TTC549 (cell line): ENCODE results near the gene C14orf180.
"Not testable (repeated sequence)": the region's sequence is repeated elsewhere in the genome, so short reads cannot be mapped to it uniquely, and the experiment has no call there.

Experiments
- FAIRE-seq: peaks from 2 replicates; lab custom pipeline; 2012; peaks lifted over from hg19 to GRCh38; lab: Jason Lieb, UNC

C14orf180 gene

DNA sequence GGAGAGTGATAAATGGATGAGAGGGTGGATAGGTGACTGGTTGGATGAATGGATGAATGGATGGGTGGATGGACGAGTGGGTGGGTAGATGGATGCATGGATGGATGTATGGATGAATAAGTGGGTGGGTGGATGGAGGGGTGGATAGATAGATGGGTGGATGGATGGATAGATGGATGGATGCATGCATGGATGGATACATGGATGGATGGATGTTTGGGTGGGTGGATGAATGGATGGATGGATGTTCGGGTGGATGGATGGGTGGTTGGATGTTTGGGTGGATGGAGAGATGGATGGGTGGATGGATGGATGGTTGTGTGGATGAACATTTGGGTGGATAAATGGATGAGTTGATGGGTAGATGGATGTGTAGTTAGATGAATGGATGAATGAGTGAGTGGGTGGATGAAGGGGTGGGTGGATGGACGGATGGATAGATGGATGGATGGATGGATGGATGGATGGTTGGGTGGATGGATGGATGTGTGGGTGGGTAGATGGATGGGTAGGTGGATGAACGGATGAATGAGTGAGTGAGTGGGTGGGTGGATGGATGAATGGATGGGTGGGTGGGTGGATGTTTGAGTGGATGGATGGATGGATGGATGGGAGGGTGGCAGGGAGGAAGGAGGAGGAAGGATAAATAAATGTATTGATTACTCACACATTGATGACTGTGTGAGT, 34.7 kb downstream of the C14orf180 start:
- no peak for FAIRE-seq

DNA sequence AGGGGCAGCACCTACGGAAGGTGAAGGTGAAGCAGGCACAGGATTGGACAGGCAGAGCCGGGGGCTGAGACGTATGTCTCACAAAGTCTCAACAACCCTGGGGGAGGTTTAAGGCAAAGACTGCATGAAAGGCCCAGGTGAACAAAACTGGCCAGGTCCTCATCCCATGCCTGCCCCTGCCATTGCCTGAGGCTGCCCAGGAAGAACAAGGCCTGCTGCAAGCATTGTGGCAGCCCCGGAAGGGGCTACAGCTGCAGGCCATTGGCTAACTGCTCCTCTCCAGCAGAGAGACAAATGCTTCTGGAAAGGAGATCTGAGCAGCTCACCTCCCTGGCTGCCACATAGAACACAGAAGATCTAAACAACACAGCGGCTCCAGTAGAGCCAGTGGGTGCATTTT, 45.4 kb downstream of the C14orf180 start:
- FAIRE-seq: no peak

DNA sequence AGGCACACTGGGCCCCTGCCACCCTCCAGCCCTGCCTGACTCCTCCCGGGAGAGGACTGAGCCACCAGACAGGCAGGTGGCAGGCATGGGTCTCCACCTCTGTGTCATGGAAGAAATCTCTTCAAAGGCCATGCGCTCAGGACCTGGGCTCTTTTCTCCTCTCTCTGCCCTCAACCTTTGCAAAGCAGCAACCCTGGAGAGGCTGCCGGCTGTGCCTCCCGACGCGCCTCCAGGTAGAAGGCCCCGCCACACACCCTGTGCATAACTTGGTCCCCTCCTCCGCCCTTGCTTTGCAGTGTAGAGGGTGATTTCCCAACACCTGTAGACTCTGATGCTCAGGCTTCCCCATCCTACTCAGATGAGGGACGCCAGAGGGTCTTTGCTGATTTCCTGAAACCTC, 53.2 kb downstream of the C14orf180 start:
- no peak for FAIRE-seq

DNA sequence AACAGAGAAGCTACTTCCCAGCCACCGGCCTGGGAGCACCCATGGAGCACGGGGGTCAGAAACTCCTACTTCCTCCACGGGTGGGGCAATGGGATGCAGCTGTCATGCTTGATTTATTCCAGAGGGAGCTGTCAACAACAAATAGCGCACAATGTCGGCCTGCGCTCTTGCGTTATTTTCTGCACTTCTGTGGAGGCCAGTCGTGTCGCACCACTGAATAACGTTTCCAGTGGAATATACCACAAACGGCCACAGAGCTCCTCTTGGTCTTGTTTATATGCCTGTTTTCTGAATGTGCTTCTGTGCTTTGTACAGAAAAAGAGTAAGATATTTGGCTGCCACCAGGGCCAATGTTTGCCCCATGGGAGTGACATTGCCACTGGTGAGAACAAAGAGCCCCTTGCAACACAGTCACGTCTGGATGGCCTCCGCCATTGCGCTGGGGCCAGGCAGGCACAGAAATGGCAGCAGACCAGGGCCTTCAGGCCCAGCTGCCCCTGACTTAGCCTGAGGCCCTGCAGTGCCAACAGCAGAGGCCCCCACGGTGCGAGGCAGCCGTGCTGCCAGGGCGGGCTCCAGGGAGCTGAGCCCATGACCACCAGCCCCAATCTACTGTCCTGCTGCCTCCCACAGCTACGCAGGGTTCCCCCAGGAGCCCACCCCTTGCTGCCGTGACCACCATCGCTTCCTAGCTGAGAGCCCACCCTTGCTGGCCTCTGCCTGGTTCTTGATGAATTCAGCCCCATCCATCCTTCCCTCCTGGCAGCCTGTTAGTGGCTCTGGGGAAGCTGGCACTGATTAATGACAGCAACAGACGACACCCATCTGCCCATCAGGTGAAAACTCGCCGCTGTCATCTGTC, 53.9 kb downstream of the C14orf180 start:
- FAIRE-seq: no peak

DNA sequence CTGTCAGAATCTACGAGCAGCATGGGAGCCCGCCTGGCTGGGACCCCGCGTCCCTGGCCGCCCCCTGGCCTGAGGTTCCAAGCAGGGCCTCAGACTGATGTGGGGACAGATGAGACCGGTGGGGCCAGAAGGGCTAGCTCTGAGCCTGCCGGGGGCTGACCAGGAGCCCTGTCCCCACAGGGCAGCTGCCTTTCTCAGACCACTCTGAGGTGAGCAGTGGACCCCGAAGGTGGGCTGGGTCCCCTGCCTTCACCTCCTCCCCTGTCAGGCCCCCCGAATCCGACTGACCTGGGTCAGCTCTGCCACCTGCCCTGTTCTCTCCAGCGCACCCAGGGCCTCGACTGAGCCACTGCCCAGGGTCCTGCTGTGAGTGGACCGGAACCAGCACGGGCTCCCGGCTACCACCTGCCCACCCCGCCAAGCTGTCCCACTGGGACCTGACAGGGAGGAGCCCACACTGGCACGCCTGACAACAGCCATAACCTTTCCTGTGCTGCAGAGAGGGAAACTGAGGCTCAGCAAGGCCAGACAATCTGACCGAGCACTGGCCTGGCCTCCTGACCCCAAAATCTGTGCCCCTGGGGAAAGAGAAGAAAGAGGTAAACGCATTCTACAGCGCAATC, 54.7 kb downstream of the C14orf180 start:
- no peak for FAIRE-seq

DNA sequence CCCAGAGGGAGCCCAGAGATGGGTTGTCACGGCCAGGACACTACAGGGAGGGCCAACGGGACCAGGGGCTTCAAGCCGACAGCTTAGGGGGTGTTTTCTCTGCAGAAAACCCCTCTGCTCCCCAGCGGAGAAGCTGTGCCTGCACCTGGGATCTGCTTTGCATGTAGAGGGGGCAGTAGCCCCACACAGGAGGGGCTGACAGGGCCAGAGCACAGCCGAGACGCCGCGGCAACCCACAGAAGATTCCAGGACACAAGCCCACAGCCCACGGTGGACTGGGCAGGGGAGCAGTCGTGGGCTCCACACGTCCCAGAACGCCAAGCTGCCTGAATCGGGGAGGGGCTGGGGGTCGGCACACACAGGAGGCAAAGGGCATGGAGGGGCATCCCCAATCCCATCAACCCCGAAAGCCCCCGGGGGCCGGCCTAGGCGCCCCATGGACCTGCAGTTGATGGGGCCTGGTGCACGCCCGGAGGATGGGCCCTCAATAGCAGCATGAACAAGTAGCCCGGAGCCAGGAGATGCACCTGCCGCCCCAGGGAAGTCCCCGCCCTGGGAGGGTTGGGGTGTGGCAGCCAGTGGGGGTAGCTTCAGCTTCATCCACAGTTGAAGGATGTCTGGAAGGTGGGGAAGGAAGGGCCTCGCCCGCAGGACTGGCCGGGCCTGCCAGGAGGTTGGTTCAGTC, 55.5 kb downstream of the C14orf180 start:
- no peak for FAIRE-seq

DNA sequence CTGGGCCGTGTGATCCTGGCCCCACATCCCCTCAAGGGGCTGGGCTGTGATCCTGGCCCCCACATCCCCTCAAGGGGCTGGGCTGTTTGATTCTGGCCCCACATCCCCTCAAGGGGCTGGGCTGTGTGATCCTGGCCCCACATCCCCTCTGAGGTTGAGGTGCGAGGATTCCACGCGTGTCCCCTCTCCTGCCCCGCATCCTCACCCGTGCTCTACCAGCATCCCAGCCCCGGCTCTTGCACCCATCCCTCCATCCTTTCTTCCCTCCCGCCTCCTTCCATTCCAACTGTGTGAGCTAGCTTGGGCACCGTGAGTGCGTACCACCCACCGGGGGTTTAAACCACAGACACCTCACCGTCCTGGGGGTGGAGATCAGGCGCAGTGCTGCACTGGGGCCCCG, 56.2 kb downstream of the C14orf180 start:
- no peak for FAIRE-seq

DNA sequence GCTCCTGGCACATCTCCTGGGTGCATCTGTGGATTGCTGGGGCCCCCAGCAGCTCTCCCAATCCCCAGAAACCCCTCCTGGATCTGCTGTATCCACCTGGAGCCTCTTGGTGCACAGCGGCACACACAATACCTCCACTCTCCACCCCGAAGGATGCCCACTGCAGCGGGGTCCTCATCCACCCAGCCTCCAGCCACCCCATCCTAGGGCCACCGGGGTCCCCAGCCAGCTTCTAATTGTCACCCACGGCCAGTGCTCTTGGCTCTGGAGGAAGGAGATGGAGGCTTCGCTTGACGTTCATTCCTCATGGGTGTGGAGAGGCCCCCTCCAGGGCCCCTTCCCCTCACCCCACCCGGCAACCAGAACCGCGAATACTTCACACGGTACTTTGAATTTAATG, 56.6 kb downstream of the C14orf180 start:
- no peak for FAIRE-seq

DNA sequence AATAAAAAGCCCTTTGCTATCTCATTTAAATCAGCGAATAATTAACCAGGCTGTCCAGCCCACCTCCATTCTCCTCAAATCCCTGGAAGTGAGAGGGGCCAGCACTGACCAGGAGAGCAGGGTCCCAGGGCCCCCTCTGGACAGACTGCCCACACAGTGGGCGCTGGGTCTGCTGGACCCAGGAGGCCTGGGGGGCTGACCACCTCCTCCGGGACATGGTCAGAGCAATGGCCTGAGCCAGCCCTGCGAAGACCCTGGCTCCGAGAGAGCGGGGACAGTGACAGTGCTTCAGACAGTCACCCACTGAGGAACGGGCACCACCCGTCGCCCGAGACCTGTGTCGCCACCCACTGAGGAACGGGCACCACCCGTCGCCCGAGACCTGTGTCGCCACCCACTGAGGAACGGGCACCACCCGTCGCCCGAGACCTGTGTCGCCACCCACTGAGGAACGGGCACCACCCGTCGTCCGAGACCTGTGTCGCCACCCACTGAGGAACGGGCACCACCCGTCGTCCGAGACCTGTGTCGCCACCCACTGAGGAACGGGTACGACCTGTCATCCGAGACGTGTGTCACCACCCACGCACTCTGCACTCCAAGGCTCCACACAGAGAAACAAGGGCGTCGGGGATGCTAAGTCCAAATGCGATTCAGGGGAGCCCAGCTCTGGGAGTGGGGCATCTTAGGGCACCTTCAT, 57.4 kb downstream of the C14orf180 start:
- not testable (repeated sequence) for FAIRE-seq

DNA sequence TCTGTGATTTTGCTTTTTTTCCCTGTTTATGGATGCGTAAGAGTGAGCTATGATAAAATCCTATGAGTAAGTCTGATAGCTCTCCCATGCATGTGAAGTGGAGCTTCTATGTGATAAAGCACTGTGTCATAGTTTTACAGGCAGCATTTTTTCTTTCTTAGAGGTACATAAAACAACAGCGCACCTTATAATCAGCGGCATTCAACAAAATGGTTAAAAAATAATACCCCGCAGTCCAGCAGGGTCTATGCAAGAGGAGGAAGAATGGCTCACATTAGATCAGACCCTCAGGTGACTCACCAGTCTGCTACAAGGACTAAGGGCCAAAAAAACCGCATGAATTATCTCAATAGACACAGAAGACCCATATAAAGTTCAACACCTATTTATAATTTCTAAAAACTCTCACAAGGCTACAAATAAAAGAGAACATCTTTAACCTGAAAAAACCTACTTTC, 58.0 kb downstream of the C14orf180 start:
- no peak for FAIRE-seq

DNA sequence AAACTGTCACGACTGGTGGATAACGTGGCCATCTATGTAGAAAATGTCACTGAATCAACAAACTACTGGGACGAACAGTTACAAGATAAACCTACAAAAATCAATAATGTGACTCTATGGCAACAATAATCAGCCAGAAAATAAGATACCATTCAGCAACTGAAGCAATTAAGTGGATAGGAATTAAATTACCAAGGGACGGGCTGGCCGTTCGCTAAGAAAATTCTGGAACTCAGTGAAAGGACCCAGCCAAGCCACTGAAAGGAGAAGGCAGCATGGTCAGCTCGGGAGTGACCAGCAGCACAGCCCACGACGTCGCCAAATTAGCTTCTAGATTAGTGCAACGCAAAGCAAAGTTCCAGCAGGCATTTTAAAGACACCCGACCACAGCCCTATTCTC, 58.6 kb downstream of the C14orf180 start:
- no peak for FAIRE-seq

DNA sequence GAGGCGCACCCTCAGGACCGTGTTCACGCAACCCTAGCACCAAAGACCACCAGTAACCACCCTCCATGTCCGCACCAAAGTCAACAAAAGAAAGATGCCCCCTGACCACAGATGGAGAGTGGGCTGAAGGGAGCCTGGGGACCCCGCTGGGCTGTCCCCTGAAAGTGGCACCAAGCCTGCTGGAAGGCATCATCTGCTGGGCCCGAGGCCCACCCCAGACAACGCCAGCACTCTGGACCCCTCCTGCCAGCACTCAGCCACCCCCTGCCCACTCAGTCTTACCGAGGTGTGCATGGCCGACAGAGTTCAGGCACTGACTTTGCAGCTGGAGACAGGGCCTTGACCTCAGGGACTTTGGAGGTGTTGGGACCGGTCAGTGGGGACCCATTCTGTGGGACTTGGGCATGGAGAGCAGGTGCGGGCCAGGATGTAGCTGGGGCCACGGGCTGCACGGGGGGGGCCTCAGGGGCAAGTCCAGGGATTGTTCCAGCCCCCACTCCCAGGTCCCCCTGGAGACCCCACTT, 59.4 kb downstream of the C14orf180 start:
- FAIRE-seq: no peak

DNA sequence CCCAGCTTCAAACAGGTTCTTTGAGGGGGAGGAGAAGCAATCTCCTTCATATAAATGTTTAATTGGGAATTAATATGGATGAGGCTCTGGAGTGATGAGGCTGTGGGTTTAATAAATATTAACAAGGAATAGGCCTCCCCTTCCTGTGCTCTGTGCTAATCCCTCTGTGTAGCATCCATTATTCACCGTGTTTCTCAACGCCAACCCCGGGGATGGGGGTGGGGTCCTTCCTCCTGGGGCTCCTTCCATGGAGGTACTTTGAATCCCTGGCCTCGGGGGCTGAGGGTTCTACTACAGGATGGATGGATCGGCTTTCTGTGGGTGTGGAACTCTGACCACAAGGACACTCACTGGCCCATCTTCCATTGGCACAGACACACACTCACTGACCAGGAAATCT, 59.9 kb downstream of the C14orf180 start:
- FAIRE-seq: no peak
